Stimulated activated CD4-positive, alpha-beta T cell treated with anti-CD3 and anti-CD28 coated beads, Interleukin-12 subunit alpha, Interleukin-12 subunit beta, amount 100 ng/mL, for 48 hours (primary cell): ENCODE measurements around the gene ZFP3.
"Not testable (repeated sequence)": the region's sequence is repeated elsewhere in the genome, so short reads cannot be mapped to it uniquely, and the experiment has no call there.

Experiments
- DNase-seq, 3 donors: peaks; one replicate each; pipeline ENCODE4 v3.0.0-alpha.2; 2020; ENCODE audit warnings: low read depth in 2 of 3, low spot score in 1 of 3

The ZFP3 gene

GRCh38 chr17:5137511-5138197 is 59.4 kb downstream of the ZFP3 start:
- DNase-seq = not testable (repeated sequence)

GRCh38 chr17:5138198-5138544 is 59.9 kb downstream of the ZFP3 start:
- DNase-seq = not testable (repeated sequence)

GRCh38 chr17:5138616-5139457 is 60.6 kb downstream of the ZFP3 start:
- no peak for DNase-seq

DNA sequence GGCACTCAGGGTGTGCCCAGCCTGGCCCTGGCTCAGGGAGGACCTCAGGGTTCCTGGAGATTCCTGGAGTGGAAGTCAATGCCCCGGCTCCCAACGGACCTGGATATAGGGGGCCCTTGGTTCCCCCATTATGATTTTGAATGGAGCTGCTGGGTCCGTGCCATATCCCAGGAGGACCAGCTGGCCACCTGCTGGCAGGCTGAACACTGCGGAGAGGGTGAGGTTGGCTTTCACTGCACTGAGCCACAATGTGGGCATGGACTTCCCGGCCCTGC is 61.1 kb downstream of the ZFP3 start:
- DNase-seq = no peak

DNA sequence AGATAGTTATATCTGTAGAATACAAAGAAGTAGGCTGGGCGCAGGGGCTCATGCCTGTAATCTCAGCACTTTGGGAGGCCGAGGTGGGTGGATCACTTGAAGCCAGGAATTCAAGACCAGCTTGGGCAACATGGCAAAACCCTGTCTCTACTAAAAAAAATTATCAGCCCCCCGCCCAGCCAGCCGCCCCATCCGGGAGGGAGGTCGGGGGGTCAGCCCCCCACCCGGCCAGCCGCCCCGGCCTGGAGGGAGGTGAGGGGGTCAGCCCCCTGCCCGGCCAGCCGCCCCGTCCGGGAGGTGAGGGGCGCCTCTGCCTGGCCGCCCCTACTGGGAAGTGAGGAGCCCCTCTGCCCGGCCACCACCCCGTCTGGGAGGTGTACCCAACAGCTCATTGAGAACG is 64.6 kb downstream of the ZFP3 start:
- DNase-seq = not testable (repeated sequence)
